GM23338 (cell line): ENCODE measurements around the gene CDH23. TPM values are rescaled to one million over a fixed set of nuclear protein-coding genes. Genes with fewer than 3 reads are reported as not detected.

ENCODE experiments used
- ATAC-seq: fragments of 200-7000 bp; cut with Tn5 transposase; 3 replicates; pipeline ENCODE4 v1.9.1; 2020
- DNase-seq: peaks from one replicate; pipeline ENCODE4 v3.0.0-alpha.2; 2015; ENCODE audit warnings: low spot score
- H2AFZ ChIP-seq: fragments of 200-600 bp; sonication (generic); 2 replicates; pipeline ENCODE4 v1.8.0; 2016; ENCODE audit warnings: antibody characterized with exemption, mild to moderate bottlenecking, moderate library complexity
- H3F3A ChIP-seq: fragments of 200-600 bp; sonication (generic); replicated peaks from 2 replicates; pipeline ENCODE4 v1.8.0; 2017; ENCODE audit warnings: antibody characterized with exemption, mixed run types, low read depth
- H3K27ac ChIP-seq: fragments of 200-600 bp; sonication (generic); 2 replicates; pipeline ENCODE4 v1.6.1; 2016; ENCODE audit warnings: low read depth
- H3K27me3 ChIP-seq: fragments of 200-600 bp; sonication (generic); 2 replicates; pipeline ENCODE4 v1.8.0; 2016; ENCODE audit warnings: mild to moderate bottlenecking, mixed run types, moderate library complexity; ENCODE audit not compliant: insufficient read depth
- H3K36me3 ChIP-seq: fragments of 200-600 bp; sonication (generic); 2 replicates; pipeline ENCODE4 v1.8.0; 2016; ENCODE audit warnings: mild to moderate bottlenecking; ENCODE audit not compliant: insufficient read depth
- H3K4me1 ChIP-seq: fragments of 200-600 bp; sonication (generic); 2 replicates; pipeline ENCODE4 v1.8.0; 2016; ENCODE audit warnings: mild to moderate bottlenecking, moderate library complexity; ENCODE audit not compliant: insufficient read depth
- H3K4me2 ChIP-seq: fragments of 200-600 bp; sonication (generic); 2 replicates; pipeline ENCODE4 v1.7.1; 2017; ENCODE audit warnings: mixed run types
- H3K4me3 ChIP-seq: fragments of 200-600 bp; sonication (generic); 2 replicates; pipeline ENCODE4 v1.6.1; 2016; ENCODE audit warnings: mixed run types
- H3K79me2 ChIP-seq: fragments of 200-600 bp; sonication (generic); replicated peaks from 2 replicates; pipeline ENCODE4 v1.8.0; 2017; ENCODE audit warnings: mild to moderate bottlenecking; ENCODE audit not compliant: insufficient read depth
- H3K9me2 ChIP-seq: fragments of 200-600 bp; sonication (generic); 2 replicates; pipeline ENCODE4 v1.8.0; 2017; ENCODE audit not compliant: insufficient read depth
- H4K20me1 ChIP-seq: fragments of 200-600 bp; sonication (generic); replicated peaks from 2 replicates; pipeline ENCODE4 v1.8.0; 2017; ENCODE audit warnings: mild to moderate bottlenecking; ENCODE audit not compliant: insufficient read depth
- H3K27ac Mint-ChIP-seq: 2 replicates; pipeline ENCODE4 v1.8.0; 2020; ENCODE audit warnings: inconsistent platforms, mild to moderate bottlenecking, moderate library complexity, mixed read lengths
- H3K27me3 Mint-ChIP-seq: 3 replicates; pipeline ENCODE4 v1.8.0; 2022; ENCODE audit warnings: low read depth, mild to moderate bottlenecking, moderate library complexity, mixed read lengths, inconsistent platforms; ENCODE audit not compliant: insufficient read depth, poor library complexity
- H3K36me3 Mint-ChIP-seq: 3 replicates; pipeline ENCODE4 v1.8.0; 2021; ENCODE audit warnings: low read depth, mild to moderate bottlenecking, inconsistent platforms, moderate library complexity, mixed read lengths
- H3K4me1 Mint-ChIP-seq: 3 replicates; pipeline ENCODE4 v1.8.0; 2020; ENCODE audit warnings: mild to moderate bottlenecking, inconsistent platforms, mixed read lengths
- H3K4me3 Mint-ChIP-seq: 3 replicates; pipeline ENCODE4 v1.8.0; 2021; ENCODE audit warnings: moderate library complexity, mild to moderate bottlenecking, inconsistent platforms, mixed read lengths
- H3K9me3 Mint-ChIP-seq: 3 replicates; pipeline ENCODE4 v1.8.0; 2020; ENCODE audit warnings: moderate library complexity, mild to moderate bottlenecking, inconsistent platforms, mixed read lengths
- CREB1 ChIP-seq: fragments of 250-450 bp; sonication (Bioruptor Pico); IDR thresholded peaks from 2 replicates; pipeline ENCODE4 v1.5.0; 2020; ENCODE audit warnings: low read depth, mild to moderate bottlenecking, moderate library complexity
- CTCF ChIP-seq, 2 experiments: fragments of 200-600 bp in 1 of 2; sonication (generic) in 1 of 2; conservative IDR thresholded peaks; 2 replicates each; pipeline versions ENCODE4 v1.5.1 to v1.6.1; 2016 to 2017; ENCODE audit warnings: antibody characterized with exemption in 2 of 2, low read depth in 2 of 2, mild to moderate bottlenecking in 2 of 2, moderate library complexity in 1 of 2
- ETS1 ChIP-seq: IDR thresholded peaks from 2 replicates; pipeline ENCODE4 v1.6.1; 2016; ENCODE audit warnings: antibody characterized with exemption
- EZH2 ChIP-seq: fragments of 200-600 bp; sonication (generic); IDR thresholded peaks from one replicate; pipeline ENCODE4 v1.8.0; 2017; ENCODE audit warnings: antibody characterized with exemption, mild to moderate bottlenecking, low read depth; ENCODE audit not compliant: unreplicated experiment
- EZH2phosphoT487 ChIP-seq: fragments of 200-600 bp; sonication (generic); IDR thresholded peaks from one replicate; pipeline ENCODE4 v1.8.1; 2018; ENCODE audit warnings: antibody characterized with exemption; ENCODE audit not compliant: unreplicated experiment
- JUNB ChIP-seq: IDR thresholded peaks from one replicate; pipeline ENCODE4 v1.6.1; 2016; ENCODE audit warnings: antibody characterized with exemption; ENCODE audit not compliant: unreplicated experiment
- NANOG ChIP-seq: IDR thresholded peaks from 2 replicates; pipeline ENCODE4 v1.6.1; 2016; ENCODE audit warnings: antibody characterized with exemption, borderline replicate concordance
- POLR2AphosphoS5 ChIP-seq: IDR thresholded peaks from 2 replicates; pipeline ENCODE4 v1.6.1; 2016; ENCODE audit warnings: antibody characterized with exemption, low read depth
- REST ChIP-seq: IDR thresholded peaks from one replicate; pipeline ENCODE4 v1.6.1; 2018; ENCODE audit warnings: antibody characterized with exemption; ENCODE audit not compliant: unreplicated experiment
- STAT1 ChIP-seq: IDR thresholded peaks from one replicate; pipeline ENCODE4 v1.6.1; 2016; ENCODE audit warnings: antibody characterized with exemption; ENCODE audit not compliant: unreplicated experiment
- ZNF114 ChIP-seq: fragments of 250-450 bp; sonication (Bioruptor Pico); IDR thresholded peaks from 2 replicates; pipeline ENCODE4 v1.5.0; 2020; ENCODE audit warnings: mild to moderate bottlenecking, moderate library complexity
- ZNF331 ChIP-seq: fragments of 250-450 bp; sonication (Bioruptor Pico); IDR thresholded peaks from 2 replicates; pipeline ENCODE4 v1.5.0; 2020; ENCODE audit warnings: low read depth, mild to moderate bottlenecking, moderate library complexity
- ZNF462 ChIP-seq: fragments of 250-450 bp; sonication (Bioruptor Pico); IDR thresholded peaks from 2 replicates; pipeline ENCODE4 v1.5.0; 2020; ENCODE audit warnings: mild to moderate bottlenecking, moderate library complexity
- polyA plus RNA-seq: library from polyadenylated mRNA; unstranded; fragments of >200 nt; fragmentation: Nextera tagmentation; extraction: Ambion mirVana; gene quantifications from 2 replicates; pipeline ENCODE4 v1.2.1, GENCODE V29; 2016
- total RNA-seq: library from RNA; depleted of rRNA; stranded (reverse); fragments of >200 nt; shearing (Covaris generic); gene quantifications from 2 replicates; pipeline ENCODE4 v1.2.3, GENCODE V29; 2014

The CDH23 gene
- total and polyA plus RNA-seq, 2 experiments from 2014 or later = 0.95 to 4.3 TPM

- Mint-ChIP-seq H3K9me3 (no peaks in the 10 kb centered on the region), H3K27me3 (peaks cover 4% of the 10 kb centered on the region), H3K36me3 (no peaks in the 10 kb centered on the region), H3K27ac (no peak overlapping the region), H3K4me3 (no peak overlapping the region), H3K4me1 (peaks cover 7% of the 10 kb centered on the region; the same call in 2 of the 3 replicates)
- Histone ChIP-seq H4K20me1 (no peaks in the 10 kb centered on the region), H3K36me3 (no peaks in the 10 kb centered on the region), H3K4me3 (no peak overlapping the region), H3K27me3 (no peaks in the 10 kb centered on the region), H3K27ac (no peak overlapping the region), H3K4me1 (no peaks in the 10 kb centered on the region), H3K9me2 (no peaks in the 10 kb centered on the region), H3K79me2 (no peaks in the 10 kb centered on the region), H3F3A (no peaks in the 10 kb centered on the region), H2AFZ (no peak overlapping the region), H3K4me2 (no peak overlapping the region)
- TF ChIP-seq EZH2phosphoT487 (no peak), EZH2 (no peak), CREB1 (CRISPR knock-in tag) (no peak), ETS1 (no peak), ZNF331 (CRISPR knock-in tag) (no peak), POLR2AphosphoS5 (no peak), STAT1 (no peak), JUNB (no peak), ZNF462 (CRISPR knock-in tag) (no peak), CTCF (conservative IDR thresholded peaks at IDR 0.05; ENCODE audit: low read depth in 2 of 2) (no peak), REST (no peak), ZNF114 (CRISPR knock-in tag) (no peak), NANOG (no peak)
- ATAC-seq (no peak), DNase-seq (no peak)
Measured at GRCh38 chr10:71595649-71596048, 198.9 kb downstream of the CDH23 start.
